GM18505 (cell line): ENCODE measurements around the gene APBA1.
"Not testable (repeated sequence)": the region's sequence is repeated elsewhere in the genome, so short reads cannot be mapped to it uniquely, and the experiment has no call there.

ENCODE experiments used
- ATAC-seq: cut with Tn5 transposase; IDR thresholded peaks from one replicate; pipeline ENCODE4 v1.9.1; 2021; ENCODE audit not compliant: unreplicated experiment
- POLR2A ChIP-seq: IDR thresholded peaks from 4 replicates; pipeline ENCODE4 v1.6.1; 2011; ENCODE audit warnings: borderline replicate concordance; ENCODE audit not compliant: insufficient read depth, insufficient read length; ENCODE audit errors: extremely low read depth

Gene APBA1

GRCh38 chr9:69452110-69452782 lies 219.9 kb downstream of the APBA1 start:
- no peak for TF ChIP-seq POLR2A
- no peak for ATAC-seq

DNA sequence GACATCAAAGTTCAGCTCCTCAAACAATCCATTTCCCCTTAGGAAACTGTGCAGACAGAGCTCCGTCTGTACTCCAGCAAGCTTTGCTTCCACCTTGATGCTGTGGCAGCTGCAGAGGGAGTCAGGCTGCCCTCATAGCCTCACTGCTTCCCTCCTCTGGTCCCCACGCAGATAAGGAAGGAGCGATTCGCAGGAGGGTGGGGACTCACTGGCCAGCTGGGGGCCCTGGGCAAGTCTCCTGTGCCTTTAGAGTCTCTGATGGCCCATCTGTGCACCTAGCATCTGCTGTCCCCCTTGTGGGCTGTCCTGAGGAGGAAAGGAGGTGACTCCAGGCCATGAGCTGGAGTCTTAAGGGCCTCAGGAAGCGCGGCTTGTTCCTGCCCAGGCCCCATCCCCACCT lies 225.7 kb downstream of the APBA1 start:
- no peak for TF ChIP-seq POLR2A
- no peak for ATAC-seq

- no peak for TF ChIP-seq POLR2A
Observed at GRCh38 chr9:69445251-69445650, 226.9 kb downstream of the APBA1 start.

DNA sequence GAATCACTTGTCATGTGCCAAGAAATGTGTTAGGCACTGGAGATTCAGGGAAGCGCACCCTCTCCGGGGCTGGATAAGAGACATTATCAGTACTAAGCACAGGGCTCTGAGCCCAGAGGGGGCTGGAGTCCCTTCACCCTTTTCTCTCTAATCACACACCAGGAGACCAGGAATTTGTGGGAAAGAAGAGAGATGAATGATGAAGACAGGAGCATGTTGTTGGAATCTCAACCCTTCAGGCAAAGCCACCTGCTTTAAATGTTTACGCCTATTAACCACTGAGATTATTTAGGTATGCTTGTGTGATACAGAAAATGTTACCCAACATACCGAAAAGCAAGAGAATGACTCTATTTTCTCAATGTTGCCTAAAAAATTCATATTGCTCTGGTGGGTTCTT lies 227.4 kb downstream of the APBA1 start:
- no peak for TF ChIP-seq POLR2A
- ATAC-seq, result no peak

More at GRCh38 chr9:69445251-69445650, 226.9 kb downstream of the APBA1 start:
- ATAC-seq, result no peak

DNA sequence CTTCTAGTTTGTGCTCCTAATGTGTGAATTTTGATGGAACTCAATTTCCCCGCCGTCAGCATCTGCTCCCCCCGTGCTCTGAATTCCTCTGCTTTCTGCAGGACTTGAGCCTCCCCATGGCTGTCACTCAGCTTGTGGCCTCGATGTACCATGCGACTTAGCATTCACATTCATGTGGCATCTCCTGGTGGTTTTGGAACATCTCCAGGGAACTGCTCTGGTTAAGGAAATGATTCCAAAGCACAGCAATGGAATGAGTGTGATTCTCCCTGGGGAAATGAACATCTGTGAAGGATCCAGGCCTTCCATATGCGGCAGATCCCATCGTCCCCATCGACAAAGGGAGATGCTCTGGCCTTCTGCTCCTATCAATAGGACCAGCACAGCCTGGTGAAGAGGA lies 228.2 kb downstream of the APBA1 start:
- ATAC-seq, result no peak
- no peak for TF ChIP-seq POLR2A

- TF ChIP-seq POLR2A, result no peak
- no peak for ATAC-seq
Observed at GRCh38 chr9:69443178-69443577, 229.0 kb downstream of the APBA1 start.

DNA sequence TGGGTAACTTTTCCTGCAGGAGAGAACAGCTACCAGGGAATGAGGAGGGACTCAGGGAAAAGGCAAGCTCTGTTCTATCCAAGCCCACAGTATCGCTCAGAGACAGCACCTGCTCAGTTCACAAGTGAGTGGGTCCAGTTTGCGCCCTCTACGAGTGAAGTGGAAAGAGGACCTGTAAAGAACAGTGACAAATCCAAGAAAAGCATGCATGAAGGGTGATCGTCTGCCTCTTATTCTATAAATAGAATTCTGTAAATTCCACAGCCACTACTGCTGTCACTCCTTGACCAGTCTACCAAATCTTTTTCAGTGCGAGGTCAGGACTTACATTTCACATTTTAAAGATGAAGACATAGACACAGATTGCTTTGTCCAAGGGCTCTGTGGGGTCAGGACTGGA lies 229.7 kb downstream of the APBA1 start:
- TF ChIP-seq POLR2A, result no peak
- ATAC-seq, result no peak

DNA sequence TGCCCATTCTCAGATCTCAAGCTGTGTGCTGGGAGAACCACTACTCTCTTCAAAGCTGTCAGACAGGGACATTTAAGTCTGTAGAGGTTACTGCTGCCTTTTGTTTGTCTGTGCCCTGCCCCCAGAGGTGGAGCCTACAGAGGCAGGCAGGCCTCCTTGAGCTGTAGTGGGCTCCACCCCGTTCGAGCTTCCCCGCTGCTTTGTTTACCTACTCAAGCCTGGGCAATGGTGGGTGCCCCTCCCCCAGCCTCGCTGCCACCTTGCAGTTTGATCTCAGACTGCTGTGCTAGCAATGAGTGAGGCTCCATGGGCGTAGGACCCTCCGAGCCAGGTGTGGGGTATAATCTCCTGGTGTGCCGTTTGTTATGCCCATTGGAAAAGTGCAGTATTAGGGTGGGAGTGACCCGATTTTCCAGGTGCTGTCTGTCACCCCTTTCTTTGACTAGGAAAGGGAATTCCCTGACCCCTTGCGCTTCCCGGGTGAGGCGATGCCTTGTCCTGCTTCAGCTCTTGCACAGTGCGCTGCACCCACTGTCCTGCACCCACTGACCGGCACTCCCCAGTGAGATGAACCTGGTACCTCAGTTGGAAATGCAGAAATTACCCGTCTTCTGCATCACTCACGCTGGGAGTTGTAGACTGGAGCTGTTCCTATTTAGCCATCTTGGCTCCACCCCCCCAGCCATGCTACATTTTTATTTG lies 231.8 kb downstream of the APBA1 start:
- ATAC-seq, result not testable (repeated sequence)

GRCh38 chr9:69439654-69440053 lies 232.5 kb downstream of the APBA1 start:
- not testable (repeated sequence) for ATAC-seq

DNA sequence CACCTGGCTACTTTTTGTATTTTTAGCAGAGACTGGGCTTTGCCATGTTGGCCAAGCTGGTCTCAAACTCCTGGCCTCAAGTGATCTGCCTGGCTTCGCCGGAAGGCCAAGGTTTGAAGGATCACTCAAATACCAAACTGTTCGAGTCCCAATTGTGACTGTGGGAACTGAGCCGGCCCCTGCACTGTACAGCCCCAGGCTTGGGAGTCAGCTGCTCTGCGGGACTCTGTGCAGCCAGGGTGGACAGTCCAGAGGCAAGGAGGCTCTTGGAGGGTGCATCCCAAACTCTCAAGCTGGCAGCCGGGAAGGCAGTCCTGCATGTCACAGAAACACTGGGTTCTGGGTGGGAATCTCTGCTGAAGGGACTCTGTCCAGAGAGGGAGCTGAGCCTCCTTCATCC lies 238.2 kb downstream of the APBA1 start:
- ATAC-seq, result no peak
- no peak for TF ChIP-seq POLR2A

- TF ChIP-seq POLR2A, result no peak
- ATAC-seq, result no peak
Observed at GRCh38 chr9:69433392-69433791, 238.8 kb downstream of the APBA1 start.

- no peak for TF ChIP-seq POLR2A
- ATAC-seq, result no peak
Observed at GRCh38 chr9:69432623-69433022, 239.5 kb downstream of the APBA1 start.

- no peak for ATAC-seq
- TF ChIP-seq POLR2A, result no peak
Observed at GRCh38 chr9:69431777-69432176, 240.4 kb downstream of the APBA1 start.

DNA sequence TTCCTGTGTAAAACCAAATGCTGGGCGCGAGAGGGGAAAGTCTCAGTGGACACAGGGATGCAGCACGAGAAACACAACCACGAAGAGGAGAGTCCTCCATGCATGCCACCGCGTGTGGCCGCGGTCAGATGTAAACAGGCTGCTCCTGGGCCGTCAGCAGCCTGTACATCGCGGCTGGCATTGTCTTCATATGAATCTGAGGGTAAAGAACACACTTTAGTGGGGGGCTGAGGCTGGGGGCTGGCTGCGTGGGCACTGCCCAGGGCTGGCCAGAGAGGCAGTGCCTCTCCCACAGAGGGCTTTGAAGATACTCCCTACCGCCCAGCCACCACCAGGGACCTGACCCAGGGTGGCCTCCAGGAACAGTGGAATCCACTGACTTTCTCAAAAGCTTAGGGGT lies 241.0 kb downstream of the APBA1 start:
- ATAC-seq, result no peak
- TF ChIP-seq POLR2A, result no peak
